ENCODE results near the gene TMEM51.

GRCh38 chr1:15257309-15257708 is 103.8 kb downstream of the TMEM51 start:
- no peak for TF ChIP-seq ZNF367 (CRISPR knock-in tag; IDR thresholded peaks at IDR 0.05; ENCODE audit: borderline replicate concordance)
- no peak for TF ChIP-seq POLR2AphosphoS5 (IDR thresholded peaks at IDR 0.05; ENCODE audit: low read depth, low read length)
- no peak for TF ChIP-seq CREB3 (CRISPR knock-in tag; IDR thresholded peaks at IDR 0.05)
- no peak for TF ChIP-seq REST (IDR thresholded peaks at IDR 0.05; ENCODE audit: borderline replicate concordance in 1 of 2, low read depth in 1 of 2, low read length in 2 of 2)
- no peak for TF ChIP-seq ZKSCAN1 (IDR thresholded peaks at IDR 0.05; ENCODE audit: low read length)
- TF ChIP-seq TBX3 (IDR thresholded peaks at IDR 0.05; ENCODE audit: borderline replicate concordance): no peak
- no peak for TF ChIP-seq ZBTB21 (CRISPR knock-in tag; IDR thresholded peaks at IDR 0.05)
